Lower leg skin (tissue), 4 donors: ENCODE results near the gene NTM. TPM values are rescaled to one million over a fixed set of nuclear protein-coding genes. Genes with fewer than 3 reads are reported as not detected.

Experiments used
- DNase-seq, 2 donors: peaks; one replicate each; pipeline ENCODE4 v3.0.0-alpha.2; 2019; ENCODE audit warnings: low spot score in 2 of 2
- H3K4me3 ChIP-seq: fragments of 200-600 bp; sonication (generic); 2 replicates; pipeline ENCODE4 v1.5.1; 2017; ENCODE audit warnings: mild to moderate bottlenecking, low read depth; ENCODE audit not compliant: poor library complexity, severe bottlenecking
- POLR2A ChIP-seq, 2 donors: fragments of 450-650 bp; IDR thresholded peaks; one replicate each; pipeline ENCODE4 v1.6.1; 2016 to 2017; ENCODE audit warnings: antibody characterized with exemption in 2 of 2, mild to moderate bottlenecking in 1 of 2, moderate library complexity in 1 of 2
- WGBS, 2 donors: methylation state at CpG; one replicate each; pipeline ENCODE4 v1.1.5; 2018; 5-methylcytosine and 5-hydroxymethylcytosine counted together
- intact Hi-C: fragments of 100-400 bp; cut with DNase I; formaldehyde crosslinking; loops from one replicate; pipeline ENCODE4 v1.15.0; 2023; ENCODE audit warnings: low total_unique reads
- total RNA-seq, 4 donors: library from RNA; depleted of rRNA; stranded (reverse); fragments of >200 nt; gene quantifications; one replicate each; pipeline ENCODE4 v1.1.0, GENCODE V29; 2016
- TF ChIP-seq, protein P1 (sequence below), 3 donors: fragments of 450-650 bp; IDR thresholded peaks; one replicate each; pipeline ENCODE4 v1.5.1; 2016; ENCODE audit warnings: antibody characterized with exemption in 3 of 3, mild to moderate bottlenecking in 3 of 3, moderate library complexity in 2 of 3

NTM gene
- total RNA-seq, 4 donors from 2014 or later, result 2.8 to 5.7 (median 4.9) TPM

DNA sequence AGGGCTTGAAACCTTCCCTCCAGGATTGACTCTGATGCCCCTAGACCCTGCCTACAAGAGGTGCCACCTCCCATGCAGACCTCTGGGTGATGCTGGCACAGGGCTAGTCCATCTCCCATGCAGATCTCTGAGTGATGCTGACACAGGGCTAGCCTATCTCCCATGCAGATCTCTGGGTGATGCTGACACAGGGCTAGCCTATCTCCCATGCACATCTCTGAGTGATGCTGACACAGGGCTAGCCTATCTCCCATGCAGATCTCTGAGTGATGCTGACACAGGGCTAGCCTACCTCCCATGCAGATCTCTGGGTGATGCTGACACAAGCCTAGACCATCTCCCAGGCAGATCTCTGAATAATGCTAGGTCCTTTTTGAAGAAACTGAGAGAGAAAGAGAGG, 321.7 kb downstream of the NTM start:
- H3K4me3 ChIP-seq, result no peak overlapping the region
- TF ChIP-seq, protein P1, sequence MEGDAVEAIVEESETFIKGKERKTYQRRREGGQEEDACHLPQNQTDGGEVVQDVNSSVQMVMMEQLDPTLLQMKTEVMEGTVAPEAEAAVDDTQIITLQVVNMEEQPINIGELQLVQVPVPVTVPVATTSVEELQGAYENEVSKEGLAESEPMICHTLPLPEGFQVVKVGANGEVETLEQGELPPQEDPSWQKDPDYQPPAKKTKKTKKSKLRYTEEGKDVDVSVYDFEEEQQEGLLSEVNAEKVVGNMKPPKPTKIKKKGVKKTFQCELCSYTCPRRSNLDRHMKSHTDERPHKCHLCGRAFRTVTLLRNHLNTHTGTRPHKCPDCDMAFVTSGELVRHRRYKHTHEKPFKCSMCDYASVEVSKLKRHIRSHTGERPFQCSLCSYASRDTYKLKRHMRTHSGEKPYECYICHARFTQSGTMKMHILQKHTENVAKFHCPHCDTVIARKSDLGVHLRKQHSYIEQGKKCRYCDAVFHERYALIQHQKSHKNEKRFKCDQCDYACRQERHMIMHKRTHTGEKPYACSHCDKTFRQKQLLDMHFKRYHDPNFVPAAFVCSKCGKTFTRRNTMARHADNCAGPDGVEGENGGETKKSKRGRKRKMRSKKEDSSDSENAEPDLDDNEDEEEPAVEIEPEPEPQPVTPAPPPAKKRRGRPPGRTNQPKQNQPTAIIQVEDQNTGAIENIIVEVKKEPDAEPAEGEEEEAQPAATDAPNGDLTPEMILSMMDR (IDR thresholded peaks at IDR 0.05), result no peak
- no peak for TF ChIP-seq POLR2A (IDR thresholded peaks at IDR 0.05)
- intact Hi-C loops, result no loop called here
- DNase-seq, result no peak

GRCh38 chr11:131692961-131693360, 322.5 kb downstream of the NTM start:
- no peak for DNase-seq
- no peak overlapping the region for H3K4me3 ChIP-seq
- WGBS, 2 donors, result 65 to 92% methylated on average over 1 of the region's 1 CpG
- intact Hi-C loops, result no loop called here
- TF ChIP-seq POLR2A (IDR thresholded peaks at IDR 0.05), result no peak
- TF ChIP-seq, protein P1 (IDR thresholded peaks at IDR 0.05), result no peak

GRCh38 chr11:131693756-131694155, 323.3 kb downstream of the NTM start:
- intact Hi-C loops, result no loop called here
- H3K4me3 ChIP-seq, result no peak overlapping the region
- TF ChIP-seq, protein P1 (IDR thresholded peaks at IDR 0.05), result no peak
- TF ChIP-seq POLR2A (IDR thresholded peaks at IDR 0.05), result no peak
- DNase-seq, result no peak
- 73 to 77% methylated on average over 4 of the region's 4 CpGs for WGBS, 2 donors

DNA sequence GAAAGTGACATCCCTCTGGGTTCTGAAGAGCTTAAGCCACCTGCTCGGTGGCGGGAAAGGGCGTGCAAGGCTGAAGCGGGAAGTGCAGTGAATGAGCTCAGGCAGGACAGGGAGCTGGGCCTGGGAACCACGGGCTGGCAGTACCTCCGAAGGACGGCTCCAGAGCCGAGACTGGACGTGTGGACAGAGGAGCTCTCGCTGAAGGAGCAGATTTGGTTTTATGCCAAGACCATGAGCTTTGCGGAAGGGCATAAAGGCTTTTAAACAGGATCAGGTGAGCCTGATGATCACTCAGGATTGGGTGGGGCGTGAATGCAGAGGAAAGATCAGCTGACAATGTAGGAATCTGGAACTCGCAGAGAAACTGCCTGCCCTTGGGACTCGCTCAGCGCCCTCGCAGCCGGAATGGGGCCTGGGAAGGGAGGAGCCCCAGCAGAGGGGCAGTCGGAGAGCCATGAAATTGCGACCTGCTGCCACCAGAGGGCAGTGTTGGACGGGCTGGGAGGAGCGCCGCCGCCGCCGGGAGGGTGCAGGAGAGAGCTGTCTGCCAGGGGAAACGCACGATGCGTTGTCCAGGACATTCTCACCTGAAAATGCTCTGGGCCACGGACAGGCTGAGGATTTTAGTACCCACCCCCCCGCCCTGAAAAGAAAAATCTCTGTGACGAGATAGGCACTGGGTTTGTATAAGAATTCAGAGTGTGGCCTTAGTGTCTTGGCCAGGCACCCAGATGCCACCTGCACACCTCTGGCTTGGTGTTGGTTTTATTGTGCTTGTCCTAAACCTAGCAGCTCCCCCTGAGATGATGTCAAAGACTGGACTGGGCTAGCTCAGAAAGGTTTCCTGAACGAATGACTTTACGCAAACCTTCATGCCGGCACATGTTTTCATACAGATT, 324.4 kb downstream of the NTM start:
- 21 to 22% methylated on average over 34 of the region's 34 CpGs for WGBS, 2 donors
- no peak for TF ChIP-seq POLR2A (IDR thresholded peaks at IDR 0.05)
- TF ChIP-seq, protein P1 (IDR thresholded peaks at IDR 0.05), result peak in 1 of 3 donors; percentile 39
- intact Hi-C loops, result no loop called here
- peak; percentile 49 to 94 for DNase-seq
- no peak overlapping the region for H3K4me3 ChIP-seq

DNA sequence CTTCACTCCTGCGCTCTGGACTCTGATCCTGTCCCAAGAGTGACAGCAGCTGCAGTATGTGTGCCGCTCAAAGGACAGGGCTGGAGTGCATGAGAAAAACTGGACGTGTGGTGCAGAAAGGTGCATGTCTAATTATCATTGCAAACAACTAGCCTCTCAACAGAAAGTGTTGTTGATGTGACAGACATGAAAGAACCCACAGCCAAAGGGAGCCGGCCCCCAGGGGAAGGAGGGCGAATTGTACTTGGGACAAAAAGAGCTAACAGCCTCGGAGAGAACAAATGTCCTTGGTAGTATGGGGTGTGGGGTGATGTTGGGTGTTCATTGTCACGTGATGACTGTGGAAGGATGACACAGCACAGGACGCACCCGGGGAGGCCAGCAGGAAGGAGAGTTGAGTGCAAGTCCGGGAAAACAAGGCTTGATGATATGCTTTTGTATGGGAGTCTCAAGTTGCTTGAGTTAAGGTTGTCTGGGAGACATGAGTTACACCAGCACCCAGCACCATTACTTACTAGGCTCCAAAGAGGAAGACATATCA, 325.5 kb downstream of the NTM start:
- WGBS, 2 donors, result 69 to 73% methylated on average over 10 of the region's 10 CpGs
- DNase-seq, result no peak
- no peak overlapping the region for H3K4me3 ChIP-seq
- intact Hi-C loops, result no loop called here
- TF ChIP-seq POLR2A (IDR thresholded peaks at IDR 0.05), result no peak
- TF ChIP-seq, protein P1 (IDR thresholded peaks at IDR 0.05), result no peak
